ENCODE measurements around the gene ANKRD66.
"Not testable (repeated sequence)": the region's sequence is repeated elsewhere in the genome, so short reads cannot be mapped to it uniquely, and the experiment has no call there.

ANKRD66 gene

GRCh38 chr6:46751658-46752057, 4.9 kb downstream of the ANKRD66 start:
- no peak for DNase-seq (ENCODE audit: low read depth in 1 of 2, low spot score in 1 of 2)

GRCh38 chr6:46755865-46756264, 9.1 kb downstream of the ANKRD66 start:
- DNase-seq (ENCODE audit: low read depth in 1 of 2, low spot score in 1 of 2), result no peak

DNA sequence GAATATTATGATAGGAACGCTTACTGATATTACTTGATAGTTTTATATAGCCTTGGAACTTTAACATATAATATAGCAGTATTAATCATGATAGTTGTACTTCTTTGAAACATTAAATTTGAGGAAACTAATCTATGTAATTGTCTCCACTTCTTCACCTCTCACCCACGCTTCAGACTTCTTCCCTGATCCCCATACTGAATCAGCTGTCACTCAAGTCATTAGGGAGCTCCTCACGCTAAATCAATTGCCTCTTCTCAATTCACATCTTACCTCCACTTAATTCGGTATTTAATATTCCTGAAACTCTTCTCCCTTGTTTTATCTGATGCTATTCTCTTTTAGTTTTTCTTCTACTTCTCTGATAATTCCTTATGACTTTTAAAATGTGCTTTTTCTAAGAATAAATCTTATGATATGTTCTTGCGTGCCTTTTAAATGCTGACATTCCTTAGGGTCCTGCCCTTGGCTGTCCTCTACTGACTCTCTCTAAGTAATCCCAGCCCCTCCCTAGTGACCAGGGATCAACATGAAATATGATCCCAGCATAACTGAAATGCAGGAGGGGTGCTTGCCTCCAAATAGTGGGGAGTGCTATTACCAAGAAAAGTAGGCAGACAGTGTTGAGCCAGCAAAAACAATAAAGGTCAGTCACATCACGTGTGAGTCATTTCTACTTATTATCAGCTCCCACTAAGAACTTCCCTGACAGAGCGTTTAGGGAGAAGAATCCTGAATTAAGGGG, 9.9 kb downstream of the ANKRD66 start:
- DNase-seq (ENCODE audit: low read depth in 1 of 2, low spot score in 1 of 2), result no peak

- DNase-seq (ENCODE audit: low read depth in 1 of 2, low spot score in 1 of 2), result no peak
Measured at GRCh38 chr6:46757214-46757596, 10.5 kb downstream of the ANKRD66 start.

DNA sequence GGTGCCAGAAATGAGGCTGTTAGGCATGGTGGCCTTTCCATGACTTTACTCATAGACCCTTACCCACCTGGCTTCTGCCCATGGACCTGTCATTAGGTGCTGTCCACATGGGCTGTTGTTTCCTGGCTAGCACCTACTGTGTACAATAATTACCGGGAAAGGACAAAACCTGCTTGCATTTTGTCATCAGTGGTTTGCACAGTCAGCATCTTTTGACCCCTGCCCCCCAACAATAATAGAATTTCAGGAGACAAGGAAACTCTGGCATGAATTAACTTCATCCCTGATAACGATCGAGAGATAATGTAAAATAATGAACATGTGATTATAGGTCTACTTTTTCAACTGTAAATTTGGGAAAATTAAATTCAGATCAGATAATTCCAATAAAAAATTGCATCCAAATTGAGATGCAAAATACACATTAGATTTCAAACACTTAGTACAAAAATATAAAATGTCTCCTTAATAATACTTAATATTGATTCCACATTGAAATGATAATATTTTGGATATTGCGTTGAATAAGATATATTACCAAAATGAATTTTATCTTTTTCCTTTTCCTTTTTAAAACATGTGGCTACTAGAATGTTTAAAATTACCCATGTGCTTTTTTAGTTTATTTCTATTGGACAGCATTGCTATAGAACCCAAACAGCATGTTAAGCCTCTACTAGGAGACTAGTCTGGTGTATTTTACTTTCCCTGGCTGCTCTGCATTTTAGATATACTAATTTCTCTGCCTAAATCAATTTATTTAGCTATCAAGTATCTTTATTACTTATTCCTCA, 12.4 kb downstream of the ANKRD66 start:
- no peak for DNase-seq (ENCODE audit: low read depth in 1 of 2, low spot score in 1 of 2)

DNA sequence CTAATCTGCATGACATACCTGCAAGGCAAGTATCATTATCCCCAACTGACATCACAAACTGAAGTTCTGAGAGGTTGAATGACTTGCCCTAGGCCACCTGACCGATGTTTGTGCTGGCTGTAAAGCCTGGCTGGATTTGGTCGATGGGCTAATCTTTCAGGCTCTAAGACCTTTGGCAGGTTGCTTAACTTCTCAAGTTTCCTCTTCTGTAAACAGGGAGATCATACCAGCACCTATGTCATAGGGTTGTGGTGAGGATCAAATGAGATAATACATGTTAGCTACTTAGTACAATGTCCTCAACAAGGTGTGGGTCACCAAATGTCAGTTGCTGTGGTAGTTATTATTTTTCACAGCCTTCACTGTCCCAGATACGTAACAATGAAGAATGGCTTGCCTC, 14.2 kb downstream of the ANKRD66 start:
- no peak for DNase-seq (ENCODE audit: low read depth in 1 of 2, low spot score in 1 of 2)

DNA sequence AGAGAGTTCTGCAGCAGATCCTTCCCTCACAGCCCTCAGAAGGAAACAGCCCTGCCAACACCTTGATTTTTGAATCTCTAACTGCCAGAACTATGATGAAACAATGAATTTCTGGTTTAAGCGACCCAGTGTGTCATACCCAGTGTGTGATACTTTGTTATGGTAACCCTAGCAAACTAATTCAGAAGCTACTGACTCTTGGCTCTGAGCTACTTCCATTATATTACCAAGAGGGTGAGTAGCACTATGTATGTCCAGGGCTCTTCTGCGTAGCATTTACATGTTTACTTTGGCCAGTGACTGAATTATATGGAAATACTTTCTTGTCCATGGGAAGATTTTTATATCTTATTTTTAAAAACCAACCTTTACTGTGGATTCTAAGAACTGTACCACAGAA, 16.7 kb downstream of the ANKRD66 start:
- no peak for DNase-seq (ENCODE audit: low read depth in 1 of 2, low spot score in 1 of 2)

DNA sequence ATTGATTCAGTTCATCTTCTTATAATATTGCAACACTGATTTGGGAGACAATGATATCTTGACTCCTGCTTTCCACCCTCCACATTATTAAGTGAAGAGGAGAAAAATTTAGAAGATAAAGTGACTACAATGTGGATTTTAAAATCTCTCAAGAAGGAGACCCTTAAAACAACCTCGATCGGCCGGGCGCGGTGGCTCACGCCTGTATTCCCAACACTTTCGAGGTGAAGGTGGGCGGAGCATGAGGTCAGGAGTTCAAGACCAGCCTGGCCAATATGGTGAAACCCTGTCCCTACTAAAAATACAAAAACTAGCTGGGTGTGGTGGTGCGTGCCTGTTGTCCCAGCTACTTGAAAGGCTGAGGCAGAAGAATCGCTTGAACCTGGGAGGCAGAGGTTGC, 17.5 kb downstream of the ANKRD66 start:
- not testable (repeated sequence) for DNase-seq (ENCODE audit: low read depth in 1 of 2, low spot score in 1 of 2)

- DNase-seq (ENCODE audit: low read depth in 1 of 2, low spot score in 1 of 2), result no peak
Measured at GRCh38 chr6:46764961-46765360, 18.2 kb downstream of the ANKRD66 start.

DNA sequence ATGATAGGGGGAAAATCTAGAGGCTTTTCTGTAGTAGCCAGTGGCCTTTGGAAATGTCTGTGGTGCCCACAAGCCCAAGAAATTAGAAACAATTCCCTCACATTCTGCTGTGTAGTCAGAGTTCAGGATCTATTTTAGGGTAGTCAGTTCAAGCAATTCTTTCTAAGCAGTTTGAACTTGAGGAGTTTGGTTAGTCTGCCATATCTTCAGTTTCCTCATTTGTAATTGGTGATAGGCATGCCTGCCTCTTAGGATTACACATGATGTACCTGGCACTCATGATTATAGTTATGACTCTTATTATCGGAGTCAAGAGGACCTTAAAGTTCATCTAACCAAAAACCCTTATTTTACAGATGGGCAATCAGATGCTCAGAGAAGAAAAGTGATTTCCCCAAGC, 25.3 kb downstream of the ANKRD66 start:
- no peak for DNase-seq (ENCODE audit: low read depth in 1 of 2, low spot score in 1 of 2)

GRCh38 chr6:46772762-46773161, 26.0 kb downstream of the ANKRD66 start:
- DNase-seq (ENCODE audit: low read depth in 1 of 2, low spot score in 1 of 2), result no peak

- no peak for DNase-seq (ENCODE audit: low read depth in 1 of 2, low spot score in 1 of 2)
Measured at GRCh38 chr6:46773201-46773855, 26.6 kb downstream of the ANKRD66 start.

GRCh38 chr6:46774736-46775135, 28.0 kb downstream of the ANKRD66 start:
- DNase-seq (ENCODE audit: low read depth in 1 of 2, low spot score in 1 of 2), result not testable (repeated sequence)

GRCh38 chr6:46776070-46776712, 29.5 kb downstream of the ANKRD66 start:
- no peak for DNase-seq (ENCODE audit: low read depth in 1 of 2, low spot score in 1 of 2)

- no peak for DNase-seq (ENCODE audit: low read depth in 1 of 2, low spot score in 1 of 2)
Measured at GRCh38 chr6:46777476-46778346, 31.0 kb downstream of the ANKRD66 start.

DNA sequence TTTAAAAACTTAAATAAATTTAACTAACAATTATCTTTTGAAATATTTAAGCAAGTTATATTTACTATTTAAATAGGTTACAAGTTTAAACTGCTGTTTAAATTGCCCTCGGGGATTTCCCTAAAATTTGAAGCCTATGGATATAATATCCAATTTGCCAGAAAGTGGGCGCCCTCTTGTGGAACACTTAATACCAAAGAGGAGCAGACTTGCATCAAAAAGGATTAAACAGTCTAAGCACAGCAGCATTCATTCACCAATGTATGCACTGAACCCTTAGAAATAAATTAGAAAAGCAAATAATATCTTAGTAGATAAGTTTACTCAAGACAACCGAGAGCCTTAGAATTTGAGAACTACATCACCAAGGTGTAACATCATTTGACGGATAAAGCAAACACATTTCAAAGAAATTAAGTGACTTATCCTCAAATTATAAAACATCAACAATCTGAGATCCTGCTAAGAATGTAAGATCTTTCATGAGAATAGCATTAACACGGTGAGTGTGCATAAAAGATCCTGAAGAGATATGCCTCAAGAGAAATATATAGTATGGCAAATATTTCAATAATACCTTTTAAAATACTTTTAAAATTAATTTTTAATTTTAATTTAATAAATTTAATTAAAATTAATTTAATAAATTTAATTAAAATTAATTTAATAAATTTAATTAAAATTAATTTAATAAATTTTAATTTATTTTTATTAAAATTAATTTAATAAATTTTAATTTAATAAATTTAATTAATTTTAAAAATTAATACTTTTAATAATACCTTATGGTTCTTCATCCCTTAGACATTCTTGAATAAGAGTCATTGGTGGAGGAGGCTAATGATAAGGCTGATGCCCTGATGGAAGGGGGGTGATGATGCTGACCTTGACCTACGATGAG, 35.0 kb downstream of the ANKRD66 start:
- no peak for DNase-seq (ENCODE audit: low read depth in 1 of 2, low spot score in 1 of 2)

- DNase-seq (ENCODE audit: low read depth in 1 of 2, low spot score in 1 of 2), result no peak
Measured at GRCh38 chr6:46784535-46784934, 37.8 kb downstream of the ANKRD66 start.

- DNase-seq (ENCODE audit: low read depth in 1 of 2, low spot score in 1 of 2), result no peak
Measured at GRCh38 chr6:46787871-46788540, 41.3 kb downstream of the ANKRD66 start.

DNA sequence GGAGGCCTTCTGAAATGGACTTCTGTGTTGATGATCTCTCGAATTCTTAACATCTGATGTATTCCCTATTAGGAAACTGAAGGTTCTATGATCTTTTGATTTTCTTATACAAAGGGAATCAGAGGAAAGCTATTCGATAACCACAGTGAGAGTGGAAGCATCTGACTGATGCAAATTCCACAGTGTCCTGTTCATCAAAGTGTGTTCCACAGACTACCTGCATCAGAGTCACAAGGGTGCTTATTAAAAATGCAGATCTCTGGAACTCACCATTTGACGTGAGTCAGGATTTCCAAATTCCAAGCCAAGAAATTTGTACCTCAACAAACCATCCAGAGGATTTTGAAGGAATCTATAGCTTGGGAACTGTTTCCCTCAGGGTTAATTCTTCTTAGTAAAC, 42.1 kb downstream of the ANKRD66 start:
- no peak for DNase-seq (ENCODE audit: low read depth in 1 of 2, low spot score in 1 of 2)

All from stimulated activated CD4-positive, alpha-beta T cell treated with anti-CD3 and anti-CD28 coated beads, Interleukin-15, amount 100 ng/mL, for 1 hour (primary cell).